AG04449 (cell line): ENCODE results near the gene ANTXR1.

ENCODE experiments used
- CTCF ChIA-PET: fragments of 350-600 bp; formaldehyde crosslinking; extraction: SDS; loops from one replicate; lab custom pipeline; 2021; ENCODE audit warnings: antibody characterized with exemption; lab: Yijun Ruan, JAX
- POLR2A ChIA-PET: fragments of 400-600, 350-600 bp; formaldehyde crosslinking; extraction: SDS; loops from one replicate; lab custom pipeline; 2020; ENCODE audit warnings: antibody characterized with exemption, inconsistent platforms; lab: Yijun Ruan, JAX
- DNase-seq: peaks from one replicate; pipeline ENCODE4 v3.0.0-alpha.2; 2010; ENCODE audit warnings: low read depth, low spot score
- H3K4me3 ChIP-seq: 2 replicates; pipeline ENCODE4 v1.5.1; 2011; ENCODE audit warnings: low read depth, mild to moderate bottlenecking, control low read depth, low read length
- CTCF ChIP-seq: IDR thresholded peaks from one replicate; pipeline ENCODE4 v1.5.1; 2011; ENCODE audit warnings: mild to moderate bottlenecking, moderate library complexity, low read length, control low read depth, inconsistent platforms; ENCODE audit not compliant: insufficient read depth; ENCODE audit errors: missing control alignments

ANTXR1 gene

GRCh38 chr2:68971591-68972231, 41.3 kb upstream of the ANTXR1 start:
- CTCF ChIA-PET: interaction anchor here (2.8 kb wide), 1 partner anchor 22 kb away, joined by 14 read pairs; no protein-coding TSS in a partner anchor
- no peak for TF ChIP-seq CTCF
- POLR2A ChIA-PET: no interaction called here
- DNase-seq: peak; percentile 99
- H3K4me3 ChIP-seq: no peak overlapping the region

GRCh38 chr2:68974251-68974650, 38.7 kb upstream of the ANTXR1 start, which contains the start of gene GKN1:
TSS of gene GKN1 (plus strand) at chr2:68974636. CDS start at chr2:68974678, 42 bp downstream.
- H3K4me3 ChIP-seq: no peak within 1 kb of the TSS
- no peak for TF ChIP-seq CTCF
- CTCF ChIA-PET: interaction anchor here (0.9 to 2.8 kb wide), 3 partner anchors 20 to 38 kb away, joined by 3 to 14 read pairs (median 9); no protein-coding TSS in a partner anchor
- POLR2A ChIA-PET: no interaction called here
- no peak for DNase-seq

- H3K4me3 ChIP-seq: no peak overlapping the region
- CTCF ChIA-PET: interaction anchor here (0.7 to 2.7 kb wide), 3 partner anchors 31 to 341 kb away, joined by 3 to 10 read pairs (median 3); no protein-coding TSS in a partner anchor
- TF ChIP-seq CTCF: no peak
- DNase-seq: no peak
- POLR2A ChIA-PET: no interaction called here
Measured at GRCh38 chr2:68974946-68975665, 37.9 kb upstream of the ANTXR1 start.

- ChIA-PET POLR2A (no interaction called here), CTCF (interaction anchor here (0.7 to 2.7 kb wide), 4 partner anchors 20 to 340 kb away, joined by 3 to 10 read pairs (median 3); no protein-coding TSS in a partner anchor)
- H3K4me3 ChIP-seq: no peak overlapping the region
- TF ChIP-seq CTCF: no peak
- no peak for DNase-seq
Measured at GRCh38 chr2:68975844-68976243, 37.1 kb upstream of the ANTXR1 start.

GRCh38 chr2:68977453-68977852, 35.5 kb upstream of the ANTXR1 start:
- ChIA-PET POLR2A (no interaction called here), CTCF (interaction anchor here (2.7 kb wide), 1 partner anchor 34 kb away, joined by 10 read pairs; no protein-coding TSS in a partner anchor)
- no peak for TF ChIP-seq CTCF
- H3K4me3 ChIP-seq: no peak overlapping the region
- no peak for DNase-seq

- DNase-seq: no peak
- no peak for TF ChIP-seq CTCF
- no peak overlapping the region for H3K4me3 ChIP-seq
- ChIA-PET POLR2A (no interaction called here), CTCF (no interaction called here)
Measured at GRCh38 chr2:68978098-68978497, 34.9 kb upstream of the ANTXR1 start.
